Fibroblast of skin of left biceps (primary cell): ENCODE results near the gene AKNAD1.

ENCODE experiments used
- DNase-seq, 2 experiments: peaks; one replicate each; pipeline ENCODE4 v3.0.0-alpha.2; 2013; ENCODE audit warnings: low read depth in 2 of 2

Gene AKNAD1

DNA sequence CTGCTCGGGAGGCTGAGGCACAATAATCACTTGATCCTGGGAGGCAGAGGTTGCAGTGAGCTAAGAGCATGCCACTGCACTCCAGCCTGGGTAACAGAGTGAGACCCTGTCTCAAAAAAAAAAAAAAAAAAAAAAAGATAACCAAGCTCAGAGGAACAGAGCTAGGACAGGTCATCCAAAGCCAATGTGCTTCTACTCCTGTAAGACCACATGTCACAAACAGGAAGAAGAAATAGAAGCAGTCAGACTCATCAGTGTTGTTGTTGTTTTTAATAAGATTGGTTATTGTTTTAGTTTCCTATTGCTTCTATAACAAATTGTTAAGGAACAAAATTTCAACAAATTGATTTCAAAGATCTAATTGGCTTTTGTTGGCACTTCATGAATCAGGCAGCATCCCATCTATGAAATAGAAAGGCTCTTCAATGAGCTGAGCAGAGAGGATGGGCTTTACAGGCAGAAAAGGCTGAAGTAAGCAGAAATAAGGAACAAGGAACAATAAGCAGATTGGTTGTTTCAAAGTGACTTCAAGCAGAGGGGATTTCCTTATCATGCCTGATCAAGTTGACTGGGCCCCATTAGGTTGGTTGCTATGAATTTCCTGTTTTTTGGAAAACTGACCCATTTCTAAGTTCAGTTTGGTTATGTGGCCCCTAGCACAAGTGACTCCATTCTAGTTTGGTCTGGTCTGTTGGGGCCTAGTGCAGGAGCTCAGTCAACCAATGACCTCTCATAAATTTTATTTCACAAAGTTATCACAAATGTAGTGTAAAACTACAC lies 6.0 kb upstream of the AKNAD1 start:
- no peak for DNase-seq

DNA sequence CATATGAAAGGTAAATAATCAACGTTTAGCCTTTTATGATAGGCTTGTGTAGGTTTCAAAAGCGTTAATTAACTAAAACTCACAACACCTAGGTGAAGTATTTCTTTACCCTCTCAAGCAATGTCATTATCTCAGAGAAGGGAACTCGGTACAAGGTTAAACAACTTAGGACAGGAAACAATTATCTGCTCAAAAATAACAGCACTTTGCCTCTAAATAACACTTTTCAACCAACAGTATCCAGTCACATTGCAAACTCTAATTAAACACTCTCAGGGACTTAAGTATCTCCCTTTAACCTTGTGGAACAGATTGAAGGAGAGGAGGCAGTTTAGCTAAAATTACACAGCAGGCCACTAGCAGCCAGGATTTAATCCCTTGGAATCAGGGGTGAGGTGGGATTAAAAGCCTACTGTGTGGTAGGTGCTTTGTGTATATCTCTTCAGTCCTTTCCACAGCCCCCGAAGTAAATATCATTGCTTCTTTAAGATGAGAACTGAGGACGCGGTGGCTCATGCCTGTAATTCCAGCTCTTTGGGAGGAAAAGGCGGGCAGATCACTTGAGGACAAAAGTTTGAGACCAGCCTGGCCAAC lies 5.2 kb upstream of the AKNAD1 start:
- no peak for DNase-seq

DNA sequence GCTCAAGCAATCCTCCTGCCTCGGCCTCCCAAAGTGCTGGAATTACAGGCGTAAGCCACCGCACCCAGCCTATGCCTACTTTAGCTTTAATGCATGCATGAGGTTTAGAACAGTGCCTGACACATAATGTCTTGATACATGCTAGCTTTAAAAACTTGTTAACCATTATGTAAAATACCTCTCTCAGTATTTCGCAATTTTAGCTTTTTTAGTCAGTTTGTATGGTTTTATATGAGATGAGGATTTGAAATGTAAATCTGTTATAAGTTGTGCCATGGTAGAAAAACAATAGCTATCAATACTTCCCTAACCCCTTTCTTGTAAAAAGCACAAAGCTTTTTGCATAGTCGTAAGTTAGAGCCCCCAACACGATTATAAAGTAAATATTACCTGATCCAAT lies 4.7 kb upstream of the AKNAD1 start:
- no peak for DNase-seq

DNA sequence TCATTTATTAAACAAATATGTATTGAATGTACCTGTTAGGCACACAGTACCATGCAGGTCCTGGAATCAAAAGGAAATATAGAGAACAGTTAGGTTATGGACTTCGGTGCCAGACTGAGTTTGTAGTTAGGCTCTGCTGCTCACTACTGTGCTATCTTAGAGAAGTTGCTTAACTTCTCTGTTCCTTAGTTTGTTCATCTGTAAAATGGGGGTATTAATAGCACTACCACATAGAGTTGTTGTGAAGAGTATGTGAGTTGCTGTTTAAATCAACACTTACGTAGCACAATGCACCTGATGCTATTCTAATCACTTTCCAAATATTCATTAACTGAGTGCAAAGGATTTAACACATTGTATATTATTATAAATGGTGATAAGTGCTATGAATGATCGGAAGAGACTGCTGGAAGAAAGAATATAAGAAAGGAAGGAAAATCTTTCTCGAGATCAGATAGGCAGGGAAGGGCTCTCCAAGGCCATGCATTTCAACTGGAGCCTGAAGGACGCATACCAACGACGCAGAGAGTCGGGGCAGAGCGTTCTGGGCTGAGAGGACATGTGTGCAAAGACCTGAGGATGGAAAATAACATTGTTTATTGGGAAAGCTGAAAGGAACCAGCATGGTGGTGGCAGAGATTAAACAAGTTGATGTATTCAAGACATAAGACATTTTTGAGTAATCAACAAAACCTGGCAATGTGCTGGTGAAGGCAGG lies 3.5 kb upstream of the AKNAD1 start:
- no peak for DNase-seq

DNA sequence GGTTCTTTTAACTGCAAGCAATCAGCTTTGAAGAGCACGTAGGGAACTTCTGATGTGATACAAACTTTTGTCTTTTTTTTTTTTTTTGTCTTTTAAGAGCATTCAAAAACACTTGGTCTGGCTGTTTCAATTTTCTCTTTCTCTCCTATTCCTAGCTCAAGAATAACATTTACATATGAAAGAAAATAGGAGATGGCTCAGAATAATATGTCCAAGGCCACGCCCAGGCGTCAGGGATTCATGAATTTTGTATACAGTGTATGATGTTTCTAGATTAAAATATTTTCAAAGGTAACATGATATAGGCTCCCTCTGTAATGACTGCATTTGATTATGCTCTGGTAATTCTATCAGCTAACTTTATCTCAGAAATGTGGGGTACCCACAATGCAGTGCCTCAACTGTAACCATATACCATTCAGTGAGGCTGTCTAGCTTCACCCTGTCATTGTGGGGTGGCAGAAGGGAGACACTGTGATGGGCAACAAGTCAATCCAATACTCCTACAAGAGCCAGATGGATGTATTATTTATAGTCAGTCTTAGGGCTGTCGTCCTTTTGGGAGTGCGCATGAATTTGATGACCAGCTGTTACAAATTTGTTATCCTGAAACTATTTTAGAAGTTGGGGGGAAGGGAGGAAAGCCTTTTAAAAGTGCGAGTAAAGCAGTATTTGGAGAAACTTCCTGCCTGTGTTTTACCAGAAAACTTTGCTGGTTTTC lies 1.5 kb upstream of the AKNAD1 start:
- no peak for DNase-seq

- DNase-seq = peak; percentile 28 to 29
Measured at GRCh38 chr1:108854221-108855019, 2.5 kb downstream of the AKNAD1 start.

- DNase-seq = no peak
Measured at GRCh38 chr1:108852221-108852975, 4.5 kb downstream of the AKNAD1 start.

GRCh38 chr1:108851567-108851966 lies 5.3 kb downstream of the AKNAD1 start:
- no peak for DNase-seq

DNA sequence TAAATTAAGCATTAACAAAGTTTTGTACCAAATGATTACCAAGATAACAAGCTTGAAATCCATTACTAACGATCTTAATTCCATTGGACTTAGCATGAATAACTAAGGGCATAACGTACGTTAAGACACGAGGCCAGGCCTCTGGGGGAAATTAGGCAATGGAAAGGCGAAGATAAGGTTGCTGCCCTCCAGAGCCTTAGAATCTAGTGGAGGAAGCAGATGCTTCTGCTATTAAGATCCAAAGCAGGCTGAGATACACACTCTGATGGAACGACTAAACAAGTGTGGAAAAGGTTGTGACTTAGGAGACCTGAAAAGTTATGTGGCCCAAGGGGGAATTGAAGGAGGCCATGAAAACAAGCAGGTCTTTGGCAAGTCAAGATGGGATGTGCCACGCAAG lies 6.0 kb downstream of the AKNAD1 start:
- DNase-seq = no peak

- no peak for DNase-seq
Measured at GRCh38 chr1:108848806-108849205, 8.1 kb downstream of the AKNAD1 start.

DNA sequence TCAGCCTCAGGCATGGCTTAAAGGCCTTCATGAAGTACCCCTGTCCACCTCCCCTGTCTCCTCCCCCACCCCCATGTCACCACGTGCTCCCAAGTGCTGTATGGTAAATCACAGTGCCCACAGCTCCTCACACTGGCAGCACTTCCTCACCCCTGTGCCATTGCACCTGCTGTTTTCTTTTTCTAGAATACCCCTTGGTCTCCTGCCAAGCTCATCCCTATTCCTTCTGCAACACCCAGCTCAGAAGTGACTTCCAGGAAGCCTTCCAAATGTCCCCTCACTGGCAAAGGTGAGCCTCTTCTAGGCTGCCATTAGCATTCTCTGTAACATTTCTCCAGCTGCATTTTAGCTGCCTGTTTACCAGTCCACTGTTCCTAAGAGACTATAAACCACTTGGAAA lies 9.4 kb downstream of the AKNAD1 start:
- no peak for DNase-seq

DNA sequence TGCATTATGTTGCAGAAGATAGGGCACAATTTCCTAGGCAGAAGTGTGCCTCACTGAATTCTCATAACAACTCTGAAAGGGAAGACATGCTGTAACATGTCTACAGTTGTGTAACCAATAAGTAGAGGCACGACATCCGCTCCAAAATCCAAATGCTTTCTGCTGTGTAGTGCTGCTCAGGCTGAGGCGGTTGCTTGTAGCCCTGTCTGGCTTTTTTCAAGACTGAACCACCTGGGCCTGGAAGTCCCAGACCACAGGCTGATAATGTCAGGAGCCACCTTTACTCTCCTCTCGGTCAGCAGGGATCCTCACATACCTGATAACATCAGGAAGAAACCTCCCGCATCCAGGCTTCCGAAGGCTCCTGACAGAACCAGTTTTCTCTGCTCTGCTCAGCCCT lies 10.9 kb downstream of the AKNAD1 start:
- no peak for DNase-seq

DNA sequence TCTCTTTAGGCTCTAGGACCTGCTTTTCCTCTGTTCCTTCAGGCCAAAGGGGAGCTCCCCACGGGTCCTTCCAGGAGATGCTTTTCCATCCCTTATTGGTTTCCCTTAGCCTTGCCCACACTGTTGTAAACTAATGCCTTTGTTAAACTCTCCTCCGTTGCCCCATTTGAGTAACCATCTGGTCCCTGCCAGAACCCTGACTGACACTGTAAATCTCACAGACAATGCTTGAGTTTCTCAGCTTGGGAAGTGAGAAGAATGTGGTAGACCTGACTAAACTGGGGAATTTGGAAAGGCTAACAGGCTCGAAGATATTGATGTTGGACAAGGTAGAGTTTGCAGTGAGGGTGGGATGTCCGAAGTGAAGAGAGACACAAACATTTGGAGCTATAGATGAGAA lies 11.4 kb downstream of the AKNAD1 start:
- DNase-seq = no peak

DNA sequence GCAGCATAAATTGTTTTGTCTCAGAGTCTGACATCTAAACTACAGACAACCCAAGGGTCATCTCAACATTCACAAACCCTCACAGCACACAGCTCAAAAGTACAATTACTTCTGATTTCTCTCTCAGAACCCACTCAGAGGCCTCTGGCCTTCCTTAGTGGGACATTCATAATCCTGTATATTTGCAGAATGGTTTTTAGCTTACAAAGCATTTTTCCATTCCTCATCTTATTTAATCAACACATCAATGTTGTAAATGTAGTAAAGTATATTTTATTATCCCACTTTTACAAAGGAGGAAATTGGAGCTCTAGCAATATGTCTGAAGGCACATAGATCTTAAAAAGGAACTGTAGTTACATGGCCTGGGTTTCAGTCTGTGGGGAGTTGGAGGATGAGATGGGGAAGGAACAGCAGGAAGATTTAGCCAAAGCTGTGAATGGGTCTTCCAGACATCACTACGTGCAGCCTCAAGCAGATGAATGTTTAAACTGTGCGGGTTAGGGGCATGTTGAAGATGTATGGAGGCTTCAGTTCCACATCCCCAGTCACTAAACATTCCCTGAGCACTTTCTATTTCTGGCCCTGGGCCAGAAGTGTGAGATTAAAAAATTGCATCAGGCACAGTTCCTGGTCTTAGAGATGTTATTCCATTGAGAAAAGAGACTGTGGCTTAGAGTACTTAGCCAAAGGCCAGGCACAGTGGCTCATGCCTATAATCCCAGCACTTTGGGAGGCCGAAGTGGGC lies 13.3 kb downstream of the AKNAD1 start:
- no peak for DNase-seq

DNA sequence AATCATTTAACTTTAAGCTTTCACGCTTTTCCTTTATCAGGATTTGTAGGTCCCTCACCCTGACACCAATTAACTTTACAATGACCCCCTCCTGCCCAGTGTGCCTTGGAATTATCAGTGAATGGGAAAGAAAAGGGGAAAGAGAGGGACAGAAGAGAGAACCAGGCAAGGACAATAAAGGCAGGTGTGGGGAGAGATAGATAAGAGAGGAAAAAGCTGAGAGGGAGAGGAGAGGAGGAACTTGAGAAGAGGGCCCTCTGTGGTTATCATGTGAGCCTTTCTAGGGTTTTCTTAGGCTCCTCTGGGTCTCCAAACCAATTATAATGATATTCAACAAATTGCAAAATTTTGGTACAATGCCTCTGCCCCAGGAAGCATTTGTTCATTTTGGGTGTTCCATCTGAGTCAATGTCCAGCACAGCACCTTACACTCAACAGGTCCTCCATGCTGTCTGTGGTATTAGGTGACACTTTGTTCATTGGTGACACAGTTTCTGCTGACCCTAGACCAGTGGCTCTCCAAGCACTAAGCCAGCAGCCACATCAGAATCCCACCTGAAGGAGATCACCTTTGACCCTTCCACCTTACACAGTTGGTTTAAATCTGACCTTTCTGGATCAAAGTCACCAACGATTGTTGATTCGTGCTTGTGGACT lies 14.2 kb downstream of the AKNAD1 start:
- DNase-seq = no peak

DNA sequence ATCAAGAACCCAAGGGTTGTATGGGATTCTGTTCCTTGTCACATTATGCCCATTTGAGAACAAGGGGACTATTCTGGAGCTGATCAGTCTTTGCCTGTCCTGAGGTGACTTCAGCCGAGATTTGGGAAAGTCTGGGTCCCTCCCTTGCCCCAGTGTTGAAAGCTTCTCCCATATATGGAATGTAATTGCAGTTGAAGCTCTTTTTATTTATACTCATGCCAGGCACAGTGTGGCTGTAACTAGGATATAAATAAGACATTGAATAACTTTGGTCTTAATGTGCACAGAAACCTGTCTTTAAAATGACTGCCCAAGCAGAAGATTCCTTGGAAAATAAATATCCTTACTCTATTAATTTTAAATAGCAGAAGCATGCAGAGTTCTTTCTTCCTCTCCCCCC lies 15.2 kb downstream of the AKNAD1 start:
- DNase-seq = no peak

DNA sequence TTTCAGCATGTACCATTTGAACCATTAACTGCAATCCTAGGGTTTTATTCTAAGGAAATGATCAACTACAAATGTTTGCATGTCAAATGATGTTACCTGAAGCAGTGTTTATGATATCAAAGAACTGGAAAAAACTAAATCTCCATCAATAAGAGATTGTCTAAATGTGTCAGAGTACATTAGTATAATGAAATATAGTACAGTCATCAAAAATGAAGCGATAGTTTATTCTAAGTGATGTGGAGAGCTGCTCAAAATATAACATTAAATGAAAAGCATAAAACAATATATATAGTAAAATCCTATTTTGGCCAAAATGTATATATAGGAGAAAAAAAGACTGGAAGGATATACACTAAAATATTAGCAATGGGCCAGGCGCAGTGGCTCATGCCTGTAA lies 24.0 kb downstream of the AKNAD1 start:
- no peak for DNase-seq

GRCh38 chr1:108831225-108831624 lies 25.7 kb downstream of the AKNAD1 start:
- no peak for DNase-seq
